ENCODE measurements around the gene CXorf65. TPM values are rescaled to one million over a fixed set of nuclear protein-coding genes. Genes with fewer than 3 reads are reported as not detected.
A peak's percentile ranks its signal among the peaks of the same experiment; 100 is the strongest.

The CXorf65 gene
- total RNA-seq, 4 donors from 2014 or later = not detected

DNA sequence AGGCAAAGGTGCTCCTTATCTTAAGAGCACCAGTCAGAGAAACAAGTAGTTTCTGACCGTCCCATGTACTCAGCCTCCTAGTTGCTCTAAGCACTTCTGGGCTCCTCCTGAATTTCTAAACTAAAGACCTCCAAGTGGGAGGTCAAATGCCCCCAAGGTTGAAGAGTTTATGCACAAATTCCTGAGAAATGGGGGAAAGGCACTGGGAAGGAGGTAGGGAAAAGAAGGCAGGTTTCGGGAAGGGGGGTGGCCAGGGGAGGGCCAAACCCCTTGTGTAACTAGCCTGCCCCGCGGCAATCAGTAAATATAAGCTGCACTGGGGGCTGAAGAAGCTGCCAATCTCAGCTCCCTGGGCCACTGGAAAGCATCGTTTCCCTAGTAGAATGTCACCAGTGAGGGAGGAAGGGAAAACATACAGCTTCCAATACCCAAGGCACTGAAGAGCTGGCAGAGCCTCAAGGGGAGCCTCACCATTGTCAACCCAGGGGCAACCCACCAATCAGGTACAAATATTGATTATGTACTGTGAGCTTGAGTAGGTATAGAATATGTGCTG lies 7.5 kb downstream of the CXorf65 start:
- Histone ChIP-seq H3K4me1 (peaks cover 24% of the 10 kb centered on the region), H3K36me3 (no peaks in the 10 kb centered on the region), H3K27me3 (no peaks in the 10 kb centered on the region), H3K27ac (no peak overlapping the region), H3K9me3 (no peaks in the 10 kb centered on the region), H3K4me3 (no peak overlapping the region)
- no peak for DNase-seq (ENCODE audit: low spot score in 2 of 2)
- 50% methylated on average over 5 of the region's 5 CpGs for WGBS
- TF ChIP-seq POLR2AphosphoS5 (IDR thresholded peaks at IDR 0.05) (no peak), POLR2A (IDR thresholded peaks at IDR 0.05) (no peak), EP300 (IDR thresholded peaks at IDR 0.05) (no peak), CTCF (IDR thresholded peaks at IDR 0.05) (no peak)

GRCh38 chrX:71098302-71098701 lies 8.2 kb downstream of the CXorf65 start:
- peak in 1 of 2 donors; percentile 75 for DNase-seq (ENCODE audit: low spot score in 2 of 2)
- H3K9me3 ChIP-seq = no peaks in the 10 kb centered on the region
- TF ChIP-seq EP300 (IDR thresholded peaks at IDR 0.05) (no peak), CTCF (IDR thresholded peaks at IDR 0.05) (no peak), POLR2AphosphoS5 (IDR thresholded peaks at IDR 0.05) (no peak), POLR2A (IDR thresholded peaks at IDR 0.05) (no peak)
- H3K4me3 ChIP-seq = no peak overlapping the region
- H3K27ac ChIP-seq = no peak overlapping the region
- H3K4me1 ChIP-seq = peaks cover 20% of the 10 kb centered on the region
- no peaks in the 10 kb centered on the region for H3K27me3 ChIP-seq
- WGBS = 15% methylated on average over 2 of the region's 2 CpGs
- H3K36me3 ChIP-seq = no peaks in the 10 kb centered on the region

DNA sequence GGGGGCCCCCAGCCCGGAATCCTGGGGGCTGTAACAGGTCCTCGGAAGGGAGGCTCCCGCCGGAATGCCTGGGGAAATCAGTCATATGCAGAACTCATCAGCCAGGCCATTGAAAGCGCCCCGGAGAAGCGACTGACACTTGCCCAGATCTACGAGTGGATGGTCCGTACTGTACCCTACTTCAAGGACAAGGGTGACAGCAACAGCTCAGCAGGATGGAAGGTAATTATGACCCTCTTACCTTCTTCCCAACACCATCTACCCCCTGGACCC lies 9.8 kb downstream of the CXorf65 start:
- Histone ChIP-seq H3K4me1 (peaks cover 20% of the 10 kb centered on the region), H3K9me3 (no peaks in the 10 kb centered on the region), H3K27me3 (no peaks in the 10 kb centered on the region), H3K4me3 (peak overlapping the region; percentile 60), H3K27ac (no peak overlapping the region), H3K36me3 (no peaks in the 10 kb centered on the region)
- WGBS = 30% methylated on average over 8 of the region's 9 CpGs
- DNase-seq (ENCODE audit: low spot score in 2 of 2) = no peak
- no peak for TF ChIP-seq EP300 (IDR thresholded peaks at IDR 0.05)

DNA sequence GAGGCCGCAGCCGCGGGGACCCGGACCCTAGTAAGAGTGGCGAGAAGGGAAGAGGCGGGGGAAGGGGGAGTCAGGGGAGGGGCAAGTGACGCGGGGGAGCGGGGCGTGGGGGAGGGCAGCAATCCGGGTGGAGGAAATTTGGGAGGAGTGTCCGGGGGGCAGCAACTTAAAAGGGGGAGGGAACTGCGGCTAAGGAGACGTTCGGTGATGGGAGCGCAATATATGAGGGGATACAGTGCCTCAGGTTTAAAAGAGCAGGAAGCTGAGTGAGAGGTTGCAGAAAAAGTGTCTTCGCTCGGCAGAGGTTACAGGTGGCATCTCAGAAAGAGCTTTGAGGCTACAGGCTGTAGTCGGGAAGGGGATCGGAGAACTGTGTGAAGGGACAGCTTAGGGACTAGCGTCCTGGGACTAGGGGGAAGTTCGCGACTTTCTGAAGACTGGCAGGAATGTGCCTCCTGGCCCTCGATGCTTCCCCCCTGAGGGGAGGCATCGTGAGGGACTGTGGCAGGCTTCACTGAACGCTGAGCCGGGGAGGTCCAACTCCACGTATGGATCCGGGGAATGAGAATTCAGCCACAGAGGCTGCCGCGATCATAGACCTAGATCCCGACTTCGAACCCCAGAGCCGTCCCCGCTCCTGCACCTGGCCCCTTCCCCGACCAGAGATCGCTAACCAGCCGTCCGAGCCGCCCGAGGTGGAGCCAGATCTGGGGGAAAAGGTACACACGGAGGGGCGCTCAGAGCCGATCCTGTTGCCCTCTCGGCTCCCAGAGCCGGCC lies 10.4 kb downstream of the CXorf65 start:
- no peaks in the 10 kb centered on the region for H3K27me3 ChIP-seq

GRCh38 chrX:71095555-71095980 lies 11.0 kb downstream of the CXorf65 start, which contains the start of gene FOXO4:
Gene FOXO4 (plus strand): TSS chrX:71095851. CDS start chrX:71096529, 678 bp downstream.
- H3K36me3 ChIP-seq = no peaks in the 10 kb centered on the region
- no peaks in the 10 kb centered on the region for H3K27me3 ChIP-seq
- peaks cover 20% of the 10 kb centered on the region for H3K4me1 ChIP-seq
- H3K9me3 ChIP-seq = no peaks in the 10 kb centered on the region
- peak within 1 kb of the TSS; percentile 60 for H3K4me3 ChIP-seq
- 5% methylated on average over 29 of the region's 29 CpGs for WGBS
- H3K27ac ChIP-seq = peak within 1 kb of the TSS; percentile 65
- DNase-seq (ENCODE audit: low spot score in 2 of 2) = peak; percentile 91 to 92
- TF ChIP-seq POLR2A (IDR thresholded peaks at IDR 0.05) = no peak
- TF ChIP-seq EP300 (IDR thresholded peaks at IDR 0.05) = no peak
- TF ChIP-seq CTCF (IDR thresholded peaks at IDR 0.05) = no peak
- TF ChIP-seq POLR2AphosphoS5 (IDR thresholded peaks at IDR 0.05) = no peak

More for the DNA sequence above, 10.4 kb downstream of the CXorf65 start:
- Histone ChIP-seq H3K4me1 (peaks cover 20% of the 10 kb centered on the region), H3K9me3 (no peaks in the 10 kb centered on the region), H3K27ac (peak overlapping the region; percentile 65), H3K36me3 (no peaks in the 10 kb centered on the region), H3K4me3 (peak overlapping the region; percentile 60)
- WGBS = 19% methylated on average over 38 of the region's 46 CpGs
- DNase-seq (ENCODE audit: low spot score in 2 of 2) = no peak
- TF ChIP-seq CTCF (IDR thresholded peaks at IDR 0.05) = no peak
- no peak for TF ChIP-seq EP300 (IDR thresholded peaks at IDR 0.05)
- no peak for TF ChIP-seq POLR2AphosphoS5 (IDR thresholded peaks at IDR 0.05)
- TF ChIP-seq POLR2A (IDR thresholded peaks at IDR 0.05) = no peak
